Activated CD4-positive, alpha-beta T cell treated with anti-CD3 and anti-CD28 coated beads, Interleukin-2, amount 10 ng/mL, durations not matched to agents 7 days and 5 days (primary cell): ENCODE results near the gene HID1. TPM values are rescaled to one million over a fixed set of nuclear protein-coding genes. Genes with fewer than 3 reads are reported as not detected.

Source experiments
- CTCF ChIA-PET: fragments of 350-600 bp; sonication (Branson Sonifier 250); formaldehyde crosslinking; loops from one replicate; lab custom pipeline; 2021; ENCODE audit warnings: antibody characterized with exemption; lab: Charles Lee
- POLR2A ChIA-PET: fragments of 350-600 bp; sonication (Branson Sonifier 250); formaldehyde crosslinking; loops from one replicate; lab custom pipeline; 2021; ENCODE audit warnings: antibody characterized with exemption; lab: Charles Lee
- DNase-seq: peaks from one replicate; pipeline ENCODE4 v3.0.0-alpha.2; 2020
- H3K27ac Mint-ChIP-seq: one replicate; pipeline ENCODE4 v1.8.0; 2021; ENCODE audit warnings: mild to moderate bottlenecking, moderate library complexity, mixed read lengths
- H3K27me3 Mint-ChIP-seq: one replicate; pipeline ENCODE4 v1.8.0; 2021; ENCODE audit warnings: mixed read lengths
- H3K36me3 Mint-ChIP-seq: one replicate; pipeline ENCODE4 v1.8.0; 2021; ENCODE audit warnings: low read depth, mixed read lengths
- H3K4me1 Mint-ChIP-seq: one replicate; pipeline ENCODE4 v1.8.0; 2021; ENCODE audit warnings: mixed read lengths
- H3K4me3 Mint-ChIP-seq: one replicate; pipeline ENCODE4 v1.8.0; 2021; ENCODE audit warnings: mild to moderate bottlenecking, moderate library complexity, mixed read lengths
- H3K9me3 Mint-ChIP-seq: one replicate; pipeline ENCODE4 v1.8.0; 2021; ENCODE audit warnings: mixed read lengths
- total RNA-seq, 2 experiments: library from RNA; stranded (reverse); gene quantifications; one replicate each; pipeline ENCODE4 v1.2.3, GENCODE V29; 2021

Gene HID1
- total RNA-seq, result under 1 TPM; 0.44 to 0.82 TPM

DNA sequence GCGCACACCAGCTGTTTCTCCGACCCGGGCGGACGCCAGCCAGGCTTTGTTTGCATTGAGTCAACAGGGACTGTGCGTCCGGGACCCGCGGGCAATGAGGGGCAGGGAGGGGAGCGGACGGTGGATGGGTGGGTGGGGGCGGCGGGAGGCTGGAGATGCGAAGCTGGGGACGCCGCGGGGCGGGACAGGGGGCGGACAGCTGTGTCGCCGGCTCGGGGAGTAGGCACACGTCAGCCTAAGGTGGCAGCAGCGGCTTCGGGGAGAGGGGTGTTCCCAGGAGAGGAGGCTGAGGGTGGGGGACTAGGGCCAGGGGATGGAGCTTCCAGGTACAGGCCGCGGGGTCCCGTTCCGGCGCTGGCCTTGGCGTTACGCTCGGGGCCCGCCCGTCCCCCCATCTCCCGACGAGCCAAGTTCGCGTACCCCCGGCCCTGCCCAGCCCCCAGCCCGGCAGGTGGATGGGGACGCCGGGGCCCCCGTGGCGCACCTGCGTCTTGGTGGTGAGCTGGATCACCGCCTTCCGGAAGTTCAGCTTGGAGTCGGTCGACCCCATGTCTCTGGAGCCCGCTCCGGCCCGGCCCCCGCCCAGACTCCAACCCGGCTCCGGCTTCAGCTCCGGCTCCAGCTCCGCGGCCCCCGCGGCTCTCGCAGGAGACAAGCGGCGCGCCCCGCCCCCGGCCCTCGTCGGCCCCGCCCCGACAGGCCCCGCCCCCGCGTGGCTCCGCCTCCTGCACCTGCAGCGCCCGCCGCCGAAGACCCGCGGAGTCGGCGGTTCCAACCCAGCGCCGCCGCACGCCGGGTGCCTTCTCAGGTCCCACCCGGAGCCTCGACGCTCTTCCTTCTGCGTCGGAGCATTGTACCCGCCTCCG is at the start of gene HID1:
Gene HID1, minus strand, starts transcription at position 653 of the 866 bp plus-strand sequence. Its CDS starts 103 bp downstream, at position 550.
- Mint-ChIP-seq H3K27me3 (peaks cover 29% of the 10 kb centered on the region), H3K4me1 (peaks cover 6% of the 10 kb centered on the region), H3K27ac (no peak within 1 kb of the TSS), H3K4me3 (peak within 1 kb of the TSS; percentile 62), H3K9me3 (no peaks in the 10 kb centered on the region), H3K36me3 (no peaks in the 10 kb centered on the region)
- peak; percentile 72 for DNase-seq
- POLR2A ChIA-PET, result interaction anchor here (0.5 kb wide), 1 partner anchor 132 kb away, joined by 4 read pairs; no protein-coding TSS in a partner anchor
- CTCF ChIA-PET, result interaction anchor here (0.7 to 2.0 kb wide), 8 partner anchors 9 to 440 kb away, joined by 3 to 10 read pairs (median 6); partner anchors contain the start of gene MRPL58

GRCh38 chr17:75020331-75021110 is 48.0 kb upstream of the HID1 start:
- no peaks in the 10 kb centered on the region for H3K27me3 Mint-ChIP-seq
- ChIA-PET POLR2A (no interaction called here), CTCF (no interaction called here)
- no peak for DNase-seq
- no peak overlapping the region for H3K4me3 Mint-ChIP-seq
- peaks cover 13% of the 10 kb centered on the region for H3K9me3 Mint-ChIP-seq
- peaks cover 55% of the 10 kb centered on the region for H3K36me3 Mint-ChIP-seq
- no peak overlapping the region for H3K27ac Mint-ChIP-seq
- H3K4me1 Mint-ChIP-seq, result peaks cover 29% of the 10 kb centered on the region

DNA sequence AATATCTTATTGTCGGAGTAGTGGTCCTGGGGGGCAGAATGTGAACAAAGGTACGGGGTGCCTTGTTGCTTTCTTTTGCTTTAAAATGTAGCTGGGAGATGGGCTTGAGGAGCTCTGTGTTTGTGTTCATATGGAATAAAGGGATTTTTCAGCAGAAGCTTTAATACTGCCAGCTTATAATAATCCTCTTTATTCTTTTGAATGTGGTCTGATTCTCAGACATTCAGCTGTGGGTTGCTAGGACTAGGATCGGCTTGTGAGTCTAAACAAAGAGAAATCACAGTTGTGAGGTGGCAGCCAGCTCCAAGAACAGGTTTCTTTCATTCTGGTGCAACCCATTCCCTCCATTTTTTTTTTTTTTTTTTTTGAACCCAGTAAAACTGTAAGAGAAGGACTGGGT is 47.2 kb upstream of the HID1 start:
- DNase-seq, result no peak
- CTCF ChIA-PET, result interaction anchor here (0.6 to 1.1 kb wide), 2 partner anchors 8 to 229 kb away, joined by 3 read pairs; no protein-coding TSS in a partner anchor
- H3K4me3 Mint-ChIP-seq, result no peak overlapping the region
- H3K4me1 Mint-ChIP-seq, result peaks cover 27% of the 10 kb centered on the region
- H3K27me3 Mint-ChIP-seq, result no peaks in the 10 kb centered on the region
- peaks cover 53% of the 10 kb centered on the region for H3K36me3 Mint-ChIP-seq
- H3K9me3 Mint-ChIP-seq, result peaks cover 6% of the 10 kb centered on the region
- POLR2A ChIA-PET, result no interaction called here
- no peak overlapping the region for H3K27ac Mint-ChIP-seq

DNA sequence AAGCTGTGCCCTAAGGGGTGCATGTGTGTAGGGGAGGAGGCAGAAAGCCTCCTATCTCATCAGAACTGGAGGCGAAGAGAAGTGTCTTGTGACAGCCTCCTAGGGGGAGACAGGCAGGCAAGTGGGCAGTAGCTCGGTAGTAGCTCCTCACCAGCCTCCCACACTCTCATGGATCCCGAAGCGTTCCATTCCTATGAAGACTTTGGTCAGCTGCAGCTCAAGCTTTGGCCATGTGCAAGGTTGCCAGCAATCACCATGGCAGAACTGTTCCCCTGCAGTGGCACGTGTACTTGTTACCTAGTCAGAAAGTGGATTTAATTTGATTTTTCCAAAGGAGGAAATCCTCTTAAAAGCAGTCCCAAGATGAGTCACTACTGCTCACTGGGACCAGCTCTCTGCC is 46.6 kb upstream of the HID1 start:
- H3K36me3 Mint-ChIP-seq, result peaks cover 49% of the 10 kb centered on the region
- no peak overlapping the region for H3K27ac Mint-ChIP-seq
- no peak for DNase-seq
- ChIA-PET CTCF (interaction anchor here (0.6 to 1.9 kb wide), 6 partner anchors 7 to 230 kb away, joined by 3 to 5 read pairs (median 3); no protein-coding TSS in a partner anchor), POLR2A (no interaction called here)
- H3K4me1 Mint-ChIP-seq, result peaks cover 24% of the 10 kb centered on the region
- H3K4me3 Mint-ChIP-seq, result no peak overlapping the region
- no peaks in the 10 kb centered on the region for H3K27me3 Mint-ChIP-seq
- peaks cover 4% of the 10 kb centered on the region for H3K9me3 Mint-ChIP-seq

DNA sequence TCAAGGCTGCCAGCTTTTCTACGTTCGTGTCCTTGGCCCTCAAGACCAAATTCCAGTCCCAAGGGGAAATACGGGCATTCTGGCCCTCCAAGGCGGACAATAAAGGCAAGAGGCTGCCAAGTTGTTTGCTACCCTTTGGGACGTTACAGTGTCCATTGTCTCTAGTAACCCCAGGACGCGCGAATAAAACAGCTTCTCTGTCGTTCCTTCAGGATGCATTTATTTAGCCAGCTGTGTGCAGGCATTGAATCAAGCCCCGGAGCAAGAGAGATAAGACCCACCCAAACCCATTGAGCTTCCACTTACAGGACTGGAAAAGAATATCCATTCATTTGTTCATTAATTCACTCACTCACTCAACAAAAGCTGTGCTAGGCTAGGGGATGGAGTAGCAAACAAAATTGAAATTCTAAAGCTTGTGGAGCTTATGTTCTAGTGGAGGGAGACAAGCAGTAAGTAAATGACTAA is 40.6 kb upstream of the HID1 start:
- ChIA-PET POLR2A (interaction anchor here (0.6 to 1.2 kb wide), 4 partner anchors 25 to 140 kb away, joined by 3 to 8 read pairs (median 5); partner anchors contain the start of genes CDR2L and FDXR), CTCF (interaction anchor here (0.6 to 3.5 kb wide), 23 partner anchors 12 to 285 kb away, joined by 3 to 27 read pairs (median 4); partner anchors contain the start of genes CDR2L, OTOP2 and USH1G)
- Mint-ChIP-seq H3K27ac (peak overlapping the region; percentile 95), H3K27me3 (no peaks in the 10 kb centered on the region), H3K9me3 (no peaks in the 10 kb centered on the region), H3K4me3 (peak overlapping the region; percentile 97), H3K36me3 (peaks cover 15% of the 10 kb centered on the region), H3K4me1 (peaks cover 32% of the 10 kb centered on the region)
- no peak for DNase-seq

DNA sequence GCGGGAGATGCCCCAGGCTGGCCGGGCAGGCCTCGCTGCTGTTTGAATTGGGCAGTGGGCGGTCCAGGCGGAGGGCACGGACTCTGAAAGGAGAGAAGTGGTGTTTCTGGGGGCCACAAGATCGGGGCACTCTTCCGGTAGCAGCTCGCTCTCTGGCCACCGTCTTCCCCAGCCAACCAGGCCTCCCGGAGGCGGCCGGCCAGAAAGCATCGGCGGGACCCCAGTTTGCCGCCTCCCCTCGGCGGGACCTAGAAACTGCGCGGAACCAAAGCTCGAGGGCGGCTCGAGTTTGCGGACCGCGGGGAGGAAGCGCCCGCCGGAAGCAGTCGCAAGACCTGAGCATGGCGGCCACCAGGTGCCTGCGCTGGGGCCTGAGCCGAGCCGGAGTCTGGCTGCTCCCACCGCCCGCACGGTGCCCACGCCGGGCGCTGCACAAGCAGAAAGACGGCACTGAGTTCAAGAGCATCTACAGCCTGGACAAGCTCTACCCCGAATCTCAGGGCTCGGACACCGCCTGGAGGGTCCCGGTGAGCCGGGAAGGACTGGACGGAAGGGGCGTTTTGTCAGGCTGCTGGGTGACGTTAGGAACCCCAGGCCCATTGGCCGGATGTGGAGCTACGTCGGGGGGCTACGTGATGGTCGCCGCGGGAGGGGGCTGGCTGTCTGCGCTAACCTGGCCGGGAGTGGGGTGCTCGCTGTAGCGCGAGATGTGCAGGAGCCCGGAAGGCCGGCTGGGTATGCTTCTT is 40.0 kb upstream of the HID1 start, which contains the start of gene MRPL58:
Gene MRPL58, plus strand, starts transcription at position 325 of the 746 bp plus-strand sequence. Its CDS starts 17 bp downstream, at position 342.
- H3K4me3 Mint-ChIP-seq, result peak within 1 kb of the TSS; percentile 97
- no peaks in the 10 kb centered on the region for H3K9me3 Mint-ChIP-seq
- POLR2A ChIA-PET, result interaction anchor here (0.6 to 1.2 kb wide), 4 partner anchors 25 to 139 kb away, joined by 3 to 8 read pairs (median 5); partner anchors contain the start of genes CDR2L and FDXR

GRCh38 chr17:75012096-75012345 is 39.5 kb upstream of the HID1 start:
- peak overlapping the region; percentile 97 for H3K4me3 Mint-ChIP-seq
- H3K9me3 Mint-ChIP-seq, result no peaks in the 10 kb centered on the region
- H3K4me1 Mint-ChIP-seq, result peaks cover 32% of the 10 kb centered on the region
- DNase-seq, result no peak
- peak overlapping the region; percentile 95 for H3K27ac Mint-ChIP-seq
- no peaks in the 10 kb centered on the region for H3K27me3 Mint-ChIP-seq
- H3K36me3 Mint-ChIP-seq, result peaks cover 15% of the 10 kb centered on the region
- POLR2A ChIA-PET, result interaction anchor here (1.1 kb wide), 1 partner anchor 189 kb away, joined by 7 read pairs; no protein-coding TSS in a partner anchor
- CTCF ChIA-PET, result interaction anchor here (0.5 to 3.5 kb wide), 21 partner anchors 8 to 259 kb away, joined by 3 to 27 read pairs (median 5); partner anchors contain the start of genes CDR2L, MIF4GD, OTOP2 and USH1G

More for the DNA sequence above, 40.0 kb upstream of the HID1 start, which contains the start of gene MRPL58:
- no peaks in the 10 kb centered on the region for H3K27me3 Mint-ChIP-seq
- H3K4me1 Mint-ChIP-seq, result peaks cover 32% of the 10 kb centered on the region
- peaks cover 15% of the 10 kb centered on the region for H3K36me3 Mint-ChIP-seq
- peak within 1 kb of the TSS; percentile 95 for H3K27ac Mint-ChIP-seq
- peak; percentile 83 for DNase-seq
- CTCF ChIA-PET, result interaction anchor here (0.5 to 3.5 kb wide), 30 partner anchors 7 to 285 kb away, joined by 3 to 27 read pairs (median 4); partner anchors contain the start of genes CDR2L, MIF4GD, OTOP2 and USH1G

DNA sequence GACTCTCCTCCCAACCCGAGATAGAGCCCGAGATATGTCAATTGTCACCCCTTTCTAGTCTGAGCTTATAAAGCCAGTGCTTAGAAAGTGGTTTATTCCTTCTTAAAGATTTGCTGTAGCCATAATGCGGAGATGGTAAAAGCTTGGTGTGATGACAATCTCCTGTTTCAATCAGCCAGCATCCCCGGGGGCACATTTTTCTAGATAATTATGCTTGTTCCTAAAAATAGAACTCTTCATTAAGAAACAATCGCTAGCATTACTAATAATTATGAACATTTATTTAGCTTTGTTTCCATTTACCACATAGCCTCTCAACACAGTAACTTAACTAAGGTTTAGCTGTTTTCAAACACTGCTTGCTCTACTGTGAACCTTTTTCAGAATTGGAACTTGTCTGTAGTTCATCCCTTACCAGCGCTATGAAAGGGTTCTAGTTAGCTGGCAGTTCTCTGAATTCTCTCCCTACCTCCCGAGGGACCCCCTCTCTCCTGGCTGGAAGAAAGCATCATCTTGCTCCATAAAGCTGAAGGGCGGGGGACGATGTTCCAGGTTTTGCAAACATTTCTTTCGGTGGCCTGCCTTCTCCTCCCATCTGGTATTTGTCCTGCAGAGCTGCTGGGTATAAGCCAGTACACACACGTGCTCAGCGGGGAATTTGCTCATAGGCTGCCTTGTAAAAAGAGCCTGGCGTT is 39.0 kb upstream of the HID1 start:
- no peaks in the 10 kb centered on the region for H3K9me3 Mint-ChIP-seq
- H3K27me3 Mint-ChIP-seq, result no peaks in the 10 kb centered on the region
- peak overlapping the region; percentile 97 for H3K4me3 Mint-ChIP-seq
- H3K36me3 Mint-ChIP-seq, result peaks cover 10% of the 10 kb centered on the region
- peak overlapping the region; percentile 95 for H3K27ac Mint-ChIP-seq
- CTCF ChIA-PET, result interaction anchor here (0.5 to 3.5 kb wide), 15 partner anchors 8 to 259 kb away, joined by 3 to 27 read pairs (median 5); partner anchors contain the start of genes CDR2L and MIF4GD
- POLR2A ChIA-PET, result interaction anchor here (0.7 to 1.1 kb wide), 2 partner anchors 120 to 190 kb away, joined by 5 to 7 read pairs; partner anchors contain the start of gene NT5C
- DNase-seq, result no peak
- H3K4me1 Mint-ChIP-seq, result peaks cover 30% of the 10 kb centered on the region

GRCh38 chr17:75010683-75011400 is 38.3 kb upstream of the HID1 start:
- ChIA-PET POLR2A (interaction anchor here (0.7 to 1.1 kb wide), 2 partner anchors 120 to 191 kb away, joined by 5 to 7 read pairs; partner anchors contain the start of gene NT5C), CTCF (interaction anchor here (0.6 to 3.5 kb wide), 8 partner anchors 7 to 1257 kb away, joined by 3 to 27 read pairs (median 4); partner anchors contain the start of genes CDR2L and MIF4GD)
- peaks cover 2% of the 10 kb centered on the region for H3K27me3 Mint-ChIP-seq
- H3K9me3 Mint-ChIP-seq, result no peaks in the 10 kb centered on the region
- H3K27ac Mint-ChIP-seq, result peak overlapping the region; percentile 46
- H3K4me3 Mint-ChIP-seq, result peak overlapping the region; percentile 36
- peaks cover 30% of the 10 kb centered on the region for H3K4me1 Mint-ChIP-seq
- no peak for DNase-seq
- H3K36me3 Mint-ChIP-seq, result peaks cover 7% of the 10 kb centered on the region

- H3K27me3 Mint-ChIP-seq, result peaks cover 2% of the 10 kb centered on the region
- no peak for DNase-seq
- ChIA-PET CTCF (interaction anchor here (1.1 to 1.7 kb wide), 4 partner anchors 9 to 20 kb away, joined by 3 to 5 read pairs (median 4); no protein-coding TSS in a partner anchor), POLR2A (no interaction called here)
- H3K27ac Mint-ChIP-seq, result no peak overlapping the region
- H3K4me3 Mint-ChIP-seq, result no peak overlapping the region
- H3K36me3 Mint-ChIP-seq, result peaks cover 3% of the 10 kb centered on the region
- peaks cover 21% of the 10 kb centered on the region for H3K4me1 Mint-ChIP-seq
- no peaks in the 10 kb centered on the region for H3K9me3 Mint-ChIP-seq
Measured at GRCh38 chr17:75009139-75009724, 36.7 kb upstream of the HID1 start.
